KG1 (cell line): ENCODE data around the gene ACTN1.
"Not testable (repeated sequence)": the region's sequence is repeated elsewhere in the genome, so short reads cannot be mapped to it uniquely, and the experiment has no call there.

ENCODE experiments used
- DNase-seq: peaks from one replicate; lab custom pipeline; 2025; lab: John Stamatoyannopoulos, UW

The ACTN1 gene

DNA sequence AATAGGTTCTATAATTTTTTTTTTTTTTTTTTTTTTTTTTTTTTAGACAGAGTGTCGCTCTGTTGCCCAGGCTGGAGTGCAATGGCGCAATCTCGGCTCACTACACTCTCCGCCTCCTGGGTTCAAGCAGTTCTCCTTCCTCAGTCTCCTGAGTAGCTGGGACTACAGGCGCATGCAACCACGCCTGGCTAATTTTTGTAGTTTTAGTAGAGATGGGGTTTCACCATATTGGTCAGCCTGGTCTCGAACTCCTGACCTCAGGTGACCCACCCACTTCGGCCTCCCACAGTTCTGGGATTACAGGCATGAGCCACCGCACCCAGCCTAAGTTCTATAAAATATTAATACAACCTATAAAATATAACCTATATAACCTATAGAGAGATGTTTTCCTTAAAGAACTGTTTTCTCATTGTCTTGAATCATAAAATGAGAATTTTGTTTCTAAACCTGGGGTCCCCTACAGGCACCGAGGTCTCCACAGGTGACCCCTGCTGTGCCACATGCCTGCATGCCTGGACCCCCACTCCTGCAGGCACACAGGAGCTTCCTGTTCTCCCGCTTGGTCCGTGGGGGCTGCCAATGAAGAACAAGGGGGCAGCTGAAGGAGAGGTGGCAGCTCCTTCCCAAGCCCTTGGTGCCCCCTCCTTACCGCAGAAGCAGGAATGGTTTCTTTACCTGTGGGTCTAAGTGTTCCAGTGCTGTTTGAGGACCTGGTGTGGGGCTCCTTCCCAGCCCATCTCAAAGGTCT lies 115.3 kb downstream of the ACTN1 start:
- no peak for DNase-seq

DNA sequence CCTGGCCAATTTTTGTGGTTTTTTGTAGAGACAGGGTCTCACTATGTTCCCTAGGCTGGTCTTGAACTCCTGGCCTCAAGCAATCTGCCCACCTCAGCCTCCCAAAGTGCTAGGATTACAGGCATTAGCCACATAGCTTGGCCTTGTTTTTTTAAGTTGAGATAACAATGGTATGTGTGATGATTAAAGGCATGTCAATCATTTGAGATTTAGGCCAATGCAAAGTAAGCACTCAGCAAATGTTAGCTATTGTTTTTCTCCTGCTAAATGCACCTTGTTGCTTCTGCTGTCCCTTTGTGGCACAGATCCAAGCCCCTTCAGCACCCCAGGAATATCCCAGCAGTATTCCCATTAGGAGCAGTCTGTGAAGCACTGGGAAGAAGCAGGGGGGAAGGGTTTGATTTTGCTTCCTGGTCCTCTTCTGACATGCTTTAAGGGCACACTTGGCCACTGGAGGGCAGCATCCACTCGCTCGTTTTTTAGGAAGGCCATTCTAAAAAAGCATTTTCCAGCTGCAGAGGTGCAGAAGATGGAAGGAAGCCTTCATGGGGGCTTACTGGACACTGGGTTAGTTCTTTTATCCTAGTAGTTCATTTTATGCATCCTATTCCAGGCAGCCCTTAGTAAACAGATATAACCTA lies 116.0 kb downstream of the ACTN1 start:
- DNase-seq = peak; percentile 29

DNA sequence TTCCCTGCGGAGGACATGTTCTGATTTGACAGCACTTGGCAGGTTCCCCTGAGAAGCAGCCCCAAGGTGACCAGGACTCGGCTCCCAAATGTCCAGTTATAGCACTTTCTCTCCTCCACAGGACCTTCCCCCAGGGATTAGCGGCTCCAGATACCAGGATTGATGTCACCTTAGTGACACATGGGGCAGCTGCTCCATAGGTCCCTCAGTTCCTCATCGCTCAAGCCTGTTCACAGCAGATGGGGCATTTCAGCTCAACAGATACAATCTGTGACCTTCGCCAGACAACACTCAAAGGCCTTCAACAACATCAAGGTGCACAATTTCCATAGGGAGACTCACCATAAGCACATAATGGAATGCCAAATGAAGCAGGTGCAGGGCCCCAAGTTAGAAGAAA lies 118.3 kb downstream of the ACTN1 start:
- no peak for DNase-seq

DNA sequence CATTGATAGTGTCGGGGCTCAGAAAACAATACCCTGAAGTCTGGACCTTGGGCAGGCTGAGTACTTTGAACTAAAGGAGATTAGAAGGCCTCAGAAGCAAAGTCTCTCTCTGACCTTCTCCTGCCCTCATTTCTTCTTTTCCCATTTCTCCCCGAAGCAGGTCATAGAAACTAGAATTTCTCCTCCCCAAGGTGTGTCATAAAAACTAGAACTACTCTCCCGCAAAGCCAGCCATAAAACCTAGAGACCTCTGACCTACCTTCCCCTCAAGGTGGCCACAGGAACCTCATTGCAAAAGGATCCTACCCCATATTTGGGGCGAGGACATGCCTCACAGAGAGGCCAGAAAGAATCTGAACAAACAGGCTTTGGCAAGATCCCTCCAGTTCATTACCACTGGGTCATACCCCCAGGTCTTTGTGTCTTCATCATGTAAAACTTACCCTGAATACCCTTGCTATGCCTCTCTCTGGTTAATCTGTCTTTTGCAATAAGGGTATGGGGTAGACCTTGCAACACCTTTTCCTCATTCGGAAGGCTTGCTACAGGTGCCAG lies 121.5 kb downstream of the ACTN1 start:
- no peak for DNase-seq

DNA sequence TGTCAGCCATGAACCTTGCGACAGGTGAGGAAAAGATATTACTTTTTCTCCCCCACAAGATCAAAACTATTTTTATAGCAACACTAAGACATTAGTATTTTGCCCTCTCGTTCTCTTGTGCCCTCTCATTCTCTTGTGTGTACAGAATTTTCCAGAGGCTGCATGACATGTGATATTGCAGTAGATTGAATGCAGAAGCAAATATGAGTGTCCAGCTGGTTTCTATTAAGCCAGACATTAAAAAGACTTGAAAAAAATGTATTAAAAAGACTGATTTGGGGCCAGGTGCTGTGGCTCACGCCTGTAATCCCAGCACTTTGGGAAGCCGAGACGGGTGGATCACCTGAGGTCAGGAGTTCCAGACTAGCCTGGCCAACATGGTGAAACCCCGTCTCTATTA lies 122.5 kb downstream of the ACTN1 start:
- no peak for DNase-seq

DNA sequence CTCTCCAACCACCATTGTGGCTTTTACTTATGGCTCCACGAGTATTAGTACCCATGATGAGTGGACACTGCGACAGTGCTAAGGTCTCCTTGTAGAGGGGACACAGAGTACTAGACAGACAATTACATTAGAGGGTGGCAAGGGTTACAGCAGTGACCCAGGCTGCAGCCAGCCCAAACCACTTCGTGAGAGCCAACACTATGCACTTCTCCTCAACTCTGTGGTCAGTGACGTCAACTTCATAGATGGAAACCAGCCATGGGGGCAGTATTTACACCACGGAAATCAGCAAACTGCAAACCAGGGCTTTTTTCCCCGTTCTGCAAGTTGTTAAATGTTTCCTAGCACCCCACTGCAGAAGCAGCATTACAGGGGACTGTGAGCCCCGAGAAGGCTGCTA lies 124.7 kb downstream of the ACTN1 start:
- no peak for DNase-seq

DNA sequence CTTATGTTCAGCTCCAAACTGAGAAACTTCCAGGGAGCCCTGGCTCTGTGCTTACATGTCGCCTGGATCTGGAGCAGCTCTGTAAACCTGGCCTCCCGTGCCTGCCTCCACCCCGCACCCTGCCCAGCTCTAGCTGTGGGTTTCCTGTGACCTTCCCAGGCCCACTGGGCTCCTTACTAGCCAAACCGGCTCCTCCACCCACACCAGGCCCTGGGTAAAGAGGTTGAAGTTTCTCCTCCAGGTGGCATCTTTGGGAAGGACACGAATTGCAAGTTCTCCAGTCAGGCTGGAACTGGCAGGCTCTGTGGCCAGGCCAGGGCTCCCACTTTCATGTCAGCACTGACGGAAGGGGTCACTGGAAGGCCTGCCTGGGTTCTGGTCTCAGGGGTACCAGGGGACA lies 125.4 kb downstream of the ACTN1 start:
- DNase-seq = no peak

DNA sequence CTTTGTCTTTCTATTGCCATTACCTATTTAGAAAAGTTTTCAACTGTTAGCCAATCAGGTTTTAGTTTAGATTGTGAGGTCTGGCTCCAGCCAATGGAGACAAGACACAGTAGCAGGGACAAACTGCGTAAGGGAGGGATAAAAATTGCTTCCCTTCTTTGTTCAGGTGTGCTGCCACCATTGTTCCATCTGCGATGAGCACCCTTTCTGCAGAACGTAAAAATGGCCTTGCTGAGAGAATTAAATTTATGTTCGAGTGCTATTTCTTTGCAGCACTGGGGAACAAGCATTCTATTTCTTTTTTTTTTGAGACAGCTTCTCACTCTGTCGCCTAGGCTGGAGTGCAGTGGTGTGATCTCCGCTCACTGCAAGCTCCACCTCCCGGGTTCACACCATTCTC lies 126.6 kb downstream of the ACTN1 start:
- DNase-seq = not testable (repeated sequence)

DNA sequence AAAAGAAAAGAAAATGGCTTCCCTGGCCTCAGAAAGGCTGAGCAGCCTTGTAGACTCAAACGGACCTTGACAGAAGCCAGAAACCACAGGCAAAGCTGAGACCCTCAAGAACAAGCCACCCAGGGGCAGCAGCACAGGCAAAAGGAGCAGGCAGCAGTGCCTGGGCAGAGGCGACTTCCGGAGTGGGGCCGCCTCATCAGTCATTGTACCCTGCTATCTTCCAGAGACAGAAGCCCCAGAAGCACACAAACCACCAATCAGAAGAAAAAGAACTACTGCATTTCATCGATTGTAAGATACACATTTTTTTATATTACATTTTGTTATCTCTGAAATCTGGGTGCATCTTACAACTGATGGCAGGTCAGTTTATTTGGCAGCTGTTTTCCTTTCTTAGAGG lies 128.0 kb downstream of the ACTN1 start:
- no peak for DNase-seq

DNA sequence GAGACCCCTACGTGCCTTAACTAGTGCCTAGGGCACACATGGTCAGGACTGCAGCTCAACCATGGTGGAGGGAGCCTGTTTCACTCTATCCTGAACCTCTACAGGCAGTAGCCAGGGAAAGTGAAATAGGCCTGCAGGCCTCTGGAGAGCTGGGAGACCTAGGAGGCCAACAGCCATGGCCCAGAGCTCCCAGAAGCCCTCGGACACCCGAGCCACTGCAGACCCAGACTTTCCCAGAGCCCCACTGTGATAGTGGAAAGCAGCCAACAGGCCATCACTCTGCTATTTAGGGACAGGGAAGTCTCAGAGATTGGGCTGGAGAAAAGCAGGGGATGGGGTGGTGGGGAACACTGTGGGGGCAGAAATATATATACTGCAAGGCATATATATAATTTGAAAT lies 129.7 kb downstream of the ACTN1 start:
- DNase-seq = no peak

DNA sequence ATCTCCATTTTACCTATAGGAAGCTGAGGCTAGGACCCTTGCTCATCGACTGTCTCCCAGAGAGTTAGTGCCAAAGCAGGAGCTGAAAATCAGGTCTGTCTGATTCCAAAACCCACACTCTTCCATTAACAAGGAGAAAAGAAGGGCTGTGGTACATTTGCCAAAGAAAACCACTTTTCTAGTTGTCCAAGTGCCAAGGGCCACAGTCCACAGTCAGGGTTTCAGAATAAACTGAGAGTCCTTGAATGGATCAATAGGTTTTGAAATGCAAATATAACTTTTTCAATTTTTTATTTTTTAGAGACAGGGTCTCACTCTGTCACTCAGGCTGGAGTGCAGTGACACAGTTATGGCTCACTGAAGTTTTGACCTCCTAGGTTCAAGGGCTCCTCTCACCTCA lies 130.8 kb downstream of the ACTN1 start:
- DNase-seq = no peak

DNA sequence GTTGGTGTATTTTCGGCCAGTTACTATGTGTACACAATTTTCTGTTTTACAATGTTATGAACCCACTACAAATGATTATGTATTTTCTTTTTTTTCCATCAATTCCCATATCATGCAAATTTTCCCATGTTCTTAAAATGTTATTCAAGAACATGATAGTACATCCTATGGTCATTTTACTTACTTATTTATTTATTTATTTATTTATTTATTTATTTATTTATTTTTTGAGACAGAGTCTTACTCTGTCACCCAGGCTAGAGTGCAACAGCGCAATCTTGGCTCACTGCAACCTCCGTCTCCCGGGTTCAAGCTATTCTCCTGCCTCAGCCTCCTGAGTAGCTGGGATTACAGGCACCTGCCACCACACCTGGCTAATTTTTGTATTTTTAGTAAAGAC lies 131.5 kb downstream of the ACTN1 start:
- not testable (repeated sequence) for DNase-seq

DNA sequence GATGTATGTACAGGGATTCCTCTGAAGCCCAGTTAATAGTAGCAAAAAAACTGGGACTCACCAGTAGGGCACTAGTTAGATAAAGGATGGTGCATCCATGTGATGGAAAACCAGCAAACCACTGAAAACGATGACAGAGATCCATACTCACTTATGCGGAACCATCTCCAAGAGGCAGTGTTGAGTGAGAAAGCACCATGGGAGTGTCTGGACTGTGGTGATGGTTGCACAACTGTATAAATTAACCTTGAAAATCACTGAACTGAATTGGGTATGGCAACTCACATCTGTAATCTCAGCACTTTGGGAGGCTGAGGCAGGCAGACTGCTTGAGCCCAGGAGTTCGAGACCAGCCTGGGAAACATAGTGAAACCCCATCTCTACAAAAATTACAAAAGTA lies 132.6 kb downstream of the ACTN1 start:
- no peak for DNase-seq

DNA sequence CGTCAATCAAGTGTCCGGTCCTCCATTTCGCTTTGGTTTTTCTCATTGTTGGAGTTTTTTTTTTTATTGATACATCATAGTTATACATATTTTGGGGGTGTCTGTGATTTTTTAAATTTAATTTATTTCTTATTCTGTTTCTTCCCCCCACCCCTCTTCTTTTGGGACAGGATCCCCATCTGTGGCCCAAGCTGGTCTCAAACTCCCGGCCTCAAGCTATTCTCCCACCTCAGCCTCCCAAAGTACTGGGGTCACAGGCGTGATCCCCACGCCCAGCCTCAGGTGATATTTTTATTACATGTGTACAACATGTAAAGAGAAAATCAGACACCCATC lies 134.9 kb downstream of the ACTN1 start:
- DNase-seq = no peak

DNA sequence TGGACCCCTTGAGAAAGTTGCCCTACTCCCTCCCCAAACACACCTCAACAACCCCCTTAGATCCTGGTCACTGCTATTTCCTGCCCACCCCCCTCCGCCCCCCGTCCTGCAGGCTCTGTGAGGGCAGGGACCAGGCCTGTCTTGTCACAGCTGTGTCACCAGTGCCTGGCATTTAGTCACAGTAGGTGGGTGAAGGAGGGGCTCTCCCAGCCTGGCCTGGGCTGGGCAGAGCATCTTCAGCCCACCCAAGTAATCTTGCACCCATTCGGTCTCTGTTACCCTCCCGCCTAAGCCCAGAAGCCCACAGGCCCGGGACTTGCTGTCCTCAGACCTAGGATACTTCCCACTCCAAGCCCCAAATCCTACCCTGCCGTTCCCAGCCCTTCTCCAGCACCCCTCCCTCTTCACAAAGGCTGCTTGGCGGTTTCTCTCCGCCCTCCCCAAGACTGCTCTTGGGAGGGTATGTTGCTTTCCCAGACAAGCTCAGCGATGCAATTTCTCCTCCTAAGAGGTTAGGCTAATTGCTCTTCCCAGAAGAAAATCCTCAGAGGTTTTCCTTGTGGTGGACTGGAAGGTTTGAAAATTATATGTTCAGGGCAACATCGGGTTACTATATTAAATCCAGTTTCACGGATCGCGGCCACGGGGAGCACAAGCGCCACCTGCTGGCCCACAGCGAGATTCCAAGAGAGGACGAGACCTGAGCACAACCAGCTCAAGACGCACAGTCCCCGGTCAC lies 135.5 kb downstream of the ACTN1 start:
- peak; percentile 19 for DNase-seq

DNA sequence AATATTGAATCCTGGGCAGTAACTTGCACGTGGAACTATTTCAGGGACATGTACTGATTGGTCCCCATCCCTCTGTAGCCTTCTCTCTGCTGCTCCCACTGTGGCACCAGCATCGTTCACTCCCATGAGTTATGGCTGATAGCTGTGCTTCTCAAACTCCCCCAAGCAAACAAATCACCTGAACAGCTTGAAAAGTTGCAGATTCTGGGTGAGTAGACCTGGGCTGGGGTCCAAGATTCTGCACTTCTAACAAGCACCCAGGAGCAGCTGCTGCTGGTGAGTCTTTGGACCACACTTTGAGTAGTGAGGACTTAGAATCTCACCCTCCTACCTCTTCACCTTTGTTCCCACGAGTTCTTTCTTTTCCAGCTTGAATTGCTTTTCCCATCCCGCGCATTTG lies 136.8 kb downstream of the ACTN1 start:
- DNase-seq = no peak

DNA sequence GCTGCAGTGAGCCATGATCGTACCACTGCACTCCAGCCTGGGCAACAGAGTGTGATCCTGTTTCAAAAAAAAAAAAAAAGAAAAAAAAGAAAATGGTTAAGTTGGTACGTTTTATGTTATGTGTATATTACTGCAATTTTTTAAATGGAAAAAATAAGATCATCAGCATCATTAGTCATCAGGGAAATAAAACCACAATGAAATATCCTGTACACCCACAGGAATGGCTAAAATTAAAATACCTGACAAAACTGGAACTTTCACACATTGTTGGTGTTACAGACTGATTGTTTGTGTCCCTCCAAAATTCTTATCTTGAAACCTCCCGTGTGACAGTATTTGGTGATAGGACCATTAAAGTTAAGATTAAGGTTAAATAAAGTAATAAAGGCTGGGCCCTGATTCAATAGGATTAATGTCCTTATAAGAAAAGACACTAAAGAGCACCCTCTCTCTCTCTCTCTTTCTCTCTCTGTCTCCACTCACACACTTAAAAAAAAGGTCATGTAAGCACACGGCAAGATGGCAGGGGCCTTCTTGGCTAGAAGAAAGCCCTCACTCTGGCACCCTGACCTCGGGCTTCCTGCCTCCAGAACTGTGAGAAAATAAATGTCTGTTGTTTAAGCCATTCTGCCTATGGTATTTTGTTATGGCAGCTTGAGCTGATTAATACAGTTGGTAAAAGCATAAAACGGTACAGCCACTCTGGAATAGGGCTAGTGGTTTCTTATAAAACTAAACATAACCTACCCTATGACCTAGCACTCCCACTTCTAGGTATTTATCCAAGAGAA lies 137.9 kb downstream of the ACTN1 start:
- DNase-seq = no peak

DNA sequence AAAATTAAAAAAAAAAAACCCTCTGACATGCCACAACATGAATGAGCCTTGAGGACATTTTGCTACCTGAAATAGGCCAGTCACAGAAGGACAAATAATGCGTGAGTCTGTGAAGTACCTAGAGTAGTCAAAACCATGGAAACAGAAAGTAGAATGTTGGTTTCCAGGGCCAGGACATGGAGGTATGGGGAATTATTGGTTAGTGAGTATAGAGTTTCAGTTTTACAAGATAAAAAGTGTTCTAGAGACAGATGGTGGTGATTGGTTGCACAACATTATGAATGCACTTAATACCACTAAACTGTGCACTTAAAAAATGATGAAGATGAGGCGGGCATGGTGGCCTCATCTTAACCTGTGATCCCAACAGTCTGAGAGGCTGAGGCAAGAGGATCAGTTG lies 138.6 kb downstream of the ACTN1 start:
- DNase-seq = no peak

DNA sequence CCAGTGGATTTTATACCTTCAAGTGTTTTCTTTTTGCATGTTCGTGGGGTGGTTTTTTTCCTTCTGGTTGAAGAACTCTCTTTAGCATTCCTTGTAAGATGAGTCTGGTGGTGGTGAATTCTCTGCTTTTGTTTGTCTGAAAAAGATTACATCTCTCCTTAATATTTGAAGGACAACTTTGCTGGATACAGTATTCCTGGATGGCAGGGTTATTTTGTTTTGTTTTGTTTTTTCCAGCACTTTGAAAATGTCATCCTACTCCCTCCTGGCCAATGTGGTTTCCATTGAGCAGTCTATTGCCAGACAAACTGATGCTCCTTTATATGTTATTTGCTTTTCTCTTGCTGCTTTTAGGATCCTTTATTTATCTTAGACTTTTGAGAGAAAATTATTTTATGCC lies 143.0 kb downstream of the ACTN1 start:
- DNase-seq = no peak

DNA sequence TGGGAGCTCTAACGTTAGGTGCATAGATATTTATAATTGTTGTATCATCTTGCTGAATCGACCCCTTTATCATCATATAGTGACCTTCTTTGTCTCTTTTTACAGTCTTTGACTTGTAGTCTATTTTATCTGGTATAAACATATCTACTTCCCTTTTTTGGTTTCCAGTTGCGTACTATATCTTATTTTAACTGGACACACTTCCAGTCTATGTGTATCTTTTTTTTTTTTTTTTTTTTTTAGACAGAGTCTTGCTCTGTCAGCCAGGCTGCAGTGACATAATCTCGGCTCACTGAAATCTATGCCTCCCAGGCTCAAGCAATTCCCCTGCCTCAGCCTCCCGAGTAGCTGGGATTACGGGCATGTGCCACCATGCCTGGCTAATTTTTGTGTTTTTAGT lies 144.3 kb downstream of the ACTN1 start:
- no peak for DNase-seq

DNA sequence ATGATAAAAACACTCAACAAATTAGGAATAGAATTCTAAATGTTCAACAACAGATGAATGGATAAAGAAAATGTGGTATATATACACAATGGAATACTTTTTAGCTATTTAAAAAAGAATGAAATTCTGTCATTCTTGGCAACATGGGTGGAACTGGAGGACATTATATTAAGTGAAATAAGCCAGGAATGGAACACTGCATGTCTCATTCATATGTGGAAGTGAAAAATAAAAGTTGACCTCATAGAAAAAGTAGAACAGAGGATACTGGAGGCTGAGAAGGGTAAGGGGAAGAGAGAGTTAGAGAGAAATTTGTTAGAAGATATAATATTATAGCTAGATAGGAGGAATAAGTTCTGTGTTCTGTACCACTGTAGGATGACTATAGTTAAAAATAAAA lies 150.4 kb downstream of the ACTN1 start:
- DNase-seq = no peak

DNA sequence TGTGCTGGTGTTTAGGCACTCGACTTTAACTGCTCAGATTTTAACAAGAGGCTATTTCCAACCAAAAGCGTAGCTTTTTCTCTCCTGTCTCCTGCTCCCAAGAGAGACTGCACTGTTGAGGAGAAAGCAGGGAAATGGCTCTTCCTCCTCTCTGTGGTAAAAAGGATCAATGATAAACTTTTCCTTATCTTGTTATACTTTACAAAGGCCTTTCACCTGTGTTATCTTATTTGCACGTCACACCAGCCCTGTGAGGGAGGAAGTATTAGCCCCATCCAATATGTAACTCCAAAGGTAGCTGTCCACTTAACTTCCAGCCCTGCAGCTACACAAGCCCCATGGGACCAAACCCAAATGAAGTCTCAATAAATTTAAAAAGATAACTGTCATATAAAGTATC lies 153.4 kb downstream of the ACTN1 start:
- DNase-seq = no peak
